ENCODE data around the gene BCL7C. TPM values are rescaled to one million over a fixed set of nuclear protein-coding genes. Genes with fewer than 3 reads are reported as not detected.

Gene BCL7C
- total and polyA plus RNA-seq, 2 of the 13 experiments (the other 11 are each of a cell fraction or from before 2014, with no cell fraction given) = 17.7 to 33.8 TPM

GRCh38 chr16:30922960-30923535, 29.2 kb upstream of the BCL7C start (continued):
- TF ChIP-seq LBX2 (CRISPR knock-in tag; IDR thresholded peaks at IDR 0.05; ENCODE audit: borderline replicate concordance) (no peak), ZNF780A (CRISPR knock-in tag; IDR thresholded peaks at IDR 0.05) (no peak), KDM4B (CRISPR knock-in tag; IDR thresholded peaks at IDR 0.05) (no peak), NR2F6 (IDR thresholded peaks at IDR 0.05) (no peak), NR2F6 (CRISPR knock-in tag; IDR thresholded peaks at IDR 0.05) (no peak; the same call in 1 of the 2 replicates), ZNF136 (CRISPR knock-in tag; IDR thresholded peaks at IDR 0.05; ENCODE audit: low read depth) (no peak), ZNF558 (CRISPR knock-in tag; IDR thresholded peaks at IDR 0.05; ENCODE audit: borderline replicate concordance) (no peak), HBP1 (CRISPR knock-in tag; IDR thresholded peaks at IDR 0.05; ENCODE audit: low read depth) (peak; percentile 47; the same call in 1 of the 2 replicates), KDM5B (CRISPR knock-in tag; IDR thresholded peaks at IDR 0.05; ENCODE audit: borderline replicate concordance) (peak; percentile 62; the same call in 1 of the 2 replicates), TP53 (CRISPR knock-in tag; conservative IDR thresholded peaks at IDR 0.05) (0 out of 2 replicates have a peak, but pooled peaks have one; percentile 38), BRD4 (CRISPR knock-in tag; IDR thresholded peaks at IDR 0.05) (peak; percentile 85; the same call in 1 of the 2 replicates), SP5 (CRISPR knock-in tag; IDR thresholded peaks at IDR 0.05; ENCODE audit: borderline replicate concordance, low read depth) (peak; percentile 89), PRDM15 (CRISPR knock-in tag; IDR thresholded peaks at IDR 0.05) (no peak), ZNF292 (CRISPR knock-in tag; IDR thresholded peaks at IDR 0.05; ENCODE audit: borderline replicate concordance, low read depth) (no peak), GABPB1 (CRISPR knock-in tag; IDR thresholded peaks at IDR 0.05) (peak; percentile 47; the same call in 1 of the 2 replicates), PHF20 (CRISPR knock-in tag; IDR thresholded peaks at IDR 0.05) (no peak; the same call in 1 of the 2 replicates), ZNF512B (CRISPR knock-in tag; IDR thresholded peaks at IDR 0.05; ENCODE audit: borderline replicate concordance) (no peak), ZNF251 (CRISPR knock-in tag; IDR thresholded peaks at IDR 0.05) (no peak), NR2F1 (CRISPR knock-in tag; IDR thresholded peaks at IDR 0.05) (no peak), NCOR1 (IDR thresholded peaks at IDR 0.05; ENCODE audit: borderline replicate concordance, low read length) (peak; percentile 71; the same call in 1 of the 2 replicates)

Data from HepG2 (cell line).